ENCODE data around the gene PRSS21. TPM values are rescaled to one million over a fixed set of nuclear protein-coding genes. Genes with fewer than 3 reads are reported as not detected.

PRSS21 gene
- total and polyA plus RNA-seq, 2 donors from 2014 or later: 0.54 TPM; not detected in 1

GRCh38 chr16:2828876-2829430, 11.9 kb downstream of the PRSS21 start:
- intact Hi-C loops (cut with DNase I): no loop called here

GRCh38 chr16:2829501-2830354, 12.7 kb downstream of the PRSS21 start, which contains the start of gene ZG16B:
Gene ZG16B, plus strand, starts transcription at chr16:2830303. Its CDS starts 139 bp downstream, at chr16:2830442.
- FAIRE-seq: no peak

More at GRCh38 chr16:2828876-2829430, 11.9 kb downstream of the PRSS21 start:
- H3K27ac ChIP-seq (ENCODE audit: low read depth in 2 of 2, low read length in 2 of 2): no peak overlapping the region
- no peaks in the 10 kb centered on the region for H3K36me3 ChIP-seq (ENCODE audit: control insufficient read depth in 2 of 3, insufficient read depth in 3 of 3, low read length in 3 of 3)
- TF ChIP-seq CTCF (IDR thresholded peaks at IDR 0.05; ENCODE audit: borderline replicate concordance, extremely low read depth, insufficient read depth): no peak
- no peak overlapping the region for H3K9ac ChIP-seq (ENCODE audit: low read length in 3 of 3)
- no peaks in the 10 kb centered on the region for H3K9me3 ChIP-seq (ENCODE audit: control insufficient read depth in 2 of 3, insufficient read depth in 1 of 3, low read length in 3 of 3)
- DNase-seq: no peak
- no peaks in the 10 kb centered on the region for H3K27me3 ChIP-seq (ENCODE audit: control insufficient read depth, insufficient read depth, low read length)
- no peak for FAIRE-seq
- H3K4me3 ChIP-seq (ENCODE audit: low read length in 3 of 3): no peak overlapping the region
- H3K4me1 ChIP-seq (ENCODE audit: control insufficient read depth in 2 of 3, insufficient read depth in 2 of 3, low read depth in 1 of 3, low read length in 3 of 3): no peaks in the 10 kb centered on the region

GRCh38 chr16:2830355-2830695, 13.3 kb downstream of the PRSS21 start:
- no peak for TF ChIP-seq CTCF (IDR thresholded peaks at IDR 0.05; ENCODE audit: borderline replicate concordance, extremely low read depth, insufficient read depth)
- Histone ChIP-seq H3K27me3 (ENCODE audit: control insufficient read depth, insufficient read depth, low read length) (no peaks in the 10 kb centered on the region), H3K4me1 (ENCODE audit: control insufficient read depth in 2 of 3, insufficient read depth in 2 of 3, low read depth in 1 of 3, low read length in 3 of 3) (no peaks in the 10 kb centered on the region), H3K9me3 (ENCODE audit: control insufficient read depth in 2 of 3, insufficient read depth in 1 of 3, low read length in 3 of 3) (no peaks in the 10 kb centered on the region), H3K4me3 (ENCODE audit: low read length in 3 of 3) (no peak overlapping the region), H3K36me3 (ENCODE audit: control insufficient read depth in 2 of 3, insufficient read depth in 3 of 3, low read length in 3 of 3) (no peaks in the 10 kb centered on the region), H3K9ac (ENCODE audit: low read length in 3 of 3) (no peak overlapping the region), H3K27ac (ENCODE audit: low read depth in 2 of 2, low read length in 2 of 2) (no peak overlapping the region)
- no peak for DNase-seq
- no peak for FAIRE-seq
- intact Hi-C loops (cut with DNase I): no loop called here

More at GRCh38 chr16:2829501-2830354, 12.7 kb downstream of the PRSS21 start, which contains the start of gene ZG16B:
- Histone ChIP-seq H3K27ac (ENCODE audit: low read depth in 2 of 2, low read length in 2 of 2) (no peak within 1 kb of the TSS), H3K4me3 (ENCODE audit: low read length in 3 of 3) (no peak within 1 kb of the TSS), H3K4me1 (ENCODE audit: control insufficient read depth in 2 of 3, insufficient read depth in 2 of 3, low read depth in 1 of 3, low read length in 3 of 3) (no peaks in the 10 kb centered on the region), H3K36me3 (ENCODE audit: control insufficient read depth in 2 of 3, insufficient read depth in 3 of 3, low read length in 3 of 3) (no peaks in the 10 kb centered on the region), H3K9ac (ENCODE audit: low read length in 3 of 3) (no peak within 1 kb of the TSS), H3K27me3 (ENCODE audit: control insufficient read depth, insufficient read depth, low read length) (no peaks in the 10 kb centered on the region), H3K9me3 (ENCODE audit: control insufficient read depth in 2 of 3, insufficient read depth in 1 of 3, low read length in 3 of 3) (no peaks in the 10 kb centered on the region)
- no peak for DNase-seq
- intact Hi-C loops (cut with DNase I): no loop called here
- no peak for TF ChIP-seq CTCF (IDR thresholded peaks at IDR 0.05; ENCODE audit: borderline replicate concordance, extremely low read depth, insufficient read depth)

Data from kidney (tissue), 14 donors.